ENCODE data around the gene DCAF6.

The DCAF6 gene

DNA sequence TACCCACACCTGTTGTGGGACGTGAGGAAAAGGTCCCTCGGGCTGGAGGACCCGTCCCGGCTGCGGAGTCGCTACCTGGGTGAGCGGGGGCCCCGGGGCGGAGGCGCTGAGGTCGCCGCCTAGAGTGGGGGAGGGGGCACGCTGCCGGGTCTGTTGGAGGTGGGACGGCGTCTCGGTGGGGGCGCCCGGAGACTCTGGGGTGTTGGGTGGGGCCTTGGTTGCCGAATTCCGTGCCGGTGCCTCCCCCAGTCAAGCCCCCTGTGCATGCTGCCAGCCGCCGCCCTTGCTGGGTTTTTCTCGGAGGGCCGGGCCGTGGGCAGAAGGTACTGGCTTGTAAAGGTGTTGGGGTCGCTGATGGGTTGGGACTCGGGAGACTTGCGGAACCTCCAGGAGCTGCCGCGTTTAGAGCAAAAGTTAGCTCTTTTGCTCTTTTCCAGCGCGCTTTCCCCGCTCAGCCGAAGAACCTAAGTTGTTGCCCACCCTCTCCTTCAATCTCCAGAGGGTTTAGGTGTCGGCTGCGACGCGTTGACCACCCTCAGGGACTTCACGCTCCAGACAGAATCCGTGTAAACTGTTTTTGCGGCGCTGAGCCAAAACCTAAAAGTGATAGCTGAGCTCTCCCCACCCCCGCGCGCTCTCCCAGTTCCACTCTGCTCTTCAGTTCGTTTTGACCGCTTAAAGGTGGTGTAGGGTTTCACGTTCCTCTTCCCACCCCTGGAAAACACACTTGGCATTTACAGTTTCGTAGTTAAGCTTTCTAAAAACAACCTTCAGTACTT is 636 bp downstream of the DCAF6 start, which contains the start of gene MPC2:
Gene MPC2 (minus strand): TSS at position 143 of the 779 bp plus-strand sequence. CDS start 1,231 bp downstream, outside the sequence.
- TF ChIP-seq, protein P1, sequence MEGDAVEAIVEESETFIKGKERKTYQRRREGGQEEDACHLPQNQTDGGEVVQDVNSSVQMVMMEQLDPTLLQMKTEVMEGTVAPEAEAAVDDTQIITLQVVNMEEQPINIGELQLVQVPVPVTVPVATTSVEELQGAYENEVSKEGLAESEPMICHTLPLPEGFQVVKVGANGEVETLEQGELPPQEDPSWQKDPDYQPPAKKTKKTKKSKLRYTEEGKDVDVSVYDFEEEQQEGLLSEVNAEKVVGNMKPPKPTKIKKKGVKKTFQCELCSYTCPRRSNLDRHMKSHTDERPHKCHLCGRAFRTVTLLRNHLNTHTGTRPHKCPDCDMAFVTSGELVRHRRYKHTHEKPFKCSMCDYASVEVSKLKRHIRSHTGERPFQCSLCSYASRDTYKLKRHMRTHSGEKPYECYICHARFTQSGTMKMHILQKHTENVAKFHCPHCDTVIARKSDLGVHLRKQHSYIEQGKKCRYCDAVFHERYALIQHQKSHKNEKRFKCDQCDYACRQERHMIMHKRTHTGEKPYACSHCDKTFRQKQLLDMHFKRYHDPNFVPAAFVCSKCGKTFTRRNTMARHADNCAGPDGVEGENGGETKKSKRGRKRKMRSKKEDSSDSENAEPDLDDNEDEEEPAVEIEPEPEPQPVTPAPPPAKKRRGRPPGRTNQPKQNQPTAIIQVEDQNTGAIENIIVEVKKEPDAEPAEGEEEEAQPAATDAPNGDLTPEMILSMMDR (conservative IDR thresholded peaks at IDR 0.05; ENCODE audit: low read depth): no peak
- H3K27ac ChIP-seq: peak within 1 kb of the TSS; percentile 97
- POLR2A ChIA-PET (ENCODE audit: low non-redundant PET): no interaction called here
- CTCF ChIA-PET: interaction anchor here (1.2 kb wide), 1 partner anchor 134 kb away, joined by 3 read pairs; no protein-coding TSS in a partner anchor
- DNase-seq (ENCODE audit: low spot score): peak; percentile 78

DNA sequence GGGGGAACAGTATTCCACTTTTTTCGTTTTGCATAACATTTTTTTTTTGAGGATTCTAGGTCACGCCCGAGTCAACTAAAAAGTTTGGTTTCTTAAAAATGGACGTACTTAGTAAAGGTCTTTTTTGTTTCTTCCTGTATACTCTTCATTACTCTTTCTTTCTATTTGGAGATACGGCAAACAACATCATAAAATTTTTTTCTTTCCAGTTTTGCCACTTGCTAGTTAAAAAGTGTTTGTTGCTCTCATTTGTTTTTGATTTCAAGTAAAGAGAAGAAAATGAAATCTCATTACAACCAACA is 1.2 kb downstream of the DCAF6 start:
- CTCF ChIA-PET: interaction anchor here (1.2 kb wide), 1 partner anchor 135 kb away, joined by 3 read pairs; no protein-coding TSS in a partner anchor
- POLR2A ChIA-PET (ENCODE audit: low non-redundant PET): no interaction called here
- TF ChIP-seq, protein P1 (conservative IDR thresholded peaks at IDR 0.05; ENCODE audit: low read depth): no peak
- no peak for DNase-seq (ENCODE audit: low spot score)
- H3K27ac ChIP-seq: peak overlapping the region; percentile 97

DNA sequence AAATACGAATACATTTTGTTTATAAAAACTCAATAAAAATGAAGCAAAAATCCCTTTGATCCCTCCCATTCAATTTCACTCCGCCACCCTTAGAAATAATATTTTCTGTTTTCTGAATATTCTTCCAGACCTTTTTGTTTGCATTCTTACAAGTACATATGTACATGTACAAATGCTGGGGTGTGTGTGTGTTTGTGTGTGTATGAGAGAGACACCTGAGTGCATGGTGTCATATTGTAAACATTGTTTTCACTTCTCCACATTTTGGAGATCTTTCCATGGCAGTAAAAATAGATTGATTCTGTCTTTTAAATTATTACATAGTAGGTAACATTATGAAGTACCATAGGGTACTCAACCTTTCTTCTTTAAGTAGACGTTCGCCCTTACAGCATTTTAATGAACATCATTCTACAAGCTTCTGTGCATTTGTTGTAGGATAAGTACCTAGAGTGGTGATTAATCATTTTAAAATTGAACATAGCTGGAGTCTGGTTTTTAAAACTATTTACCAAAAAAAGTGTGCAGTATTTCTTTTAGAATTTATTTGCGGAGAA is 1.7 kb downstream of the DCAF6 start:
- DNase-seq (ENCODE audit: low spot score): no peak
- ChIA-PET POLR2A (ENCODE audit: low non-redundant PET) (no interaction called here), CTCF (interaction anchor here (0.6 kb wide), 1 partner anchor 846 kb away, joined by 4 read pairs; no protein-coding TSS in a partner anchor)
- TF ChIP-seq, protein P1 (conservative IDR thresholded peaks at IDR 0.05; ENCODE audit: low read depth): no peak
- H3K27ac ChIP-seq: no peak overlapping the region

DNA sequence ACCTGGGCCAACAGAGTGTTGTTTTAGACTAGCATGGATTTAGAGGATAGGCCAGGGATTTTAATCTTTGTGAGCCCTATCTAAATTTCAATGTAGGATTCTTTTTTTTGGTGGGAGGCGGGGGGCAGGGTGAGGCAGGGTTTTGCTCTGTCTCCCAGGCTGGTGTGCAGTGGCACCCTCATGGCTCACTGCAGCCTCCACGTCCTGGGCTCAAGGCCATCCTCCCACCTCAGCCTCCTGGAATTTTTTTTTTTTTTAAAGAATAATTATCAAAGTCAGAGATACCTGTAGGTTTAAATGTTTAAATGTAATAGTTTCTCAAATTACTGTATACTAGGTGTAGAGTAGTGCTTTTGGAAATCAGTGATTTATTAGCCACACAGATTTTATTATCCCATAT is 3.8 kb downstream of the DCAF6 start:
- POLR2A ChIA-PET (ENCODE audit: low non-redundant PET): no interaction called here
- CTCF ChIA-PET: interaction anchor here (0.7 kb wide), 1 partner anchor 20 kb away, joined by 4 read pairs; no protein-coding TSS in a partner anchor
- no peak overlapping the region for H3K27ac ChIP-seq
- TF ChIP-seq, protein P1 (conservative IDR thresholded peaks at IDR 0.05; ENCODE audit: low read depth): no peak
- no peak for DNase-seq (ENCODE audit: low spot score)

DNA sequence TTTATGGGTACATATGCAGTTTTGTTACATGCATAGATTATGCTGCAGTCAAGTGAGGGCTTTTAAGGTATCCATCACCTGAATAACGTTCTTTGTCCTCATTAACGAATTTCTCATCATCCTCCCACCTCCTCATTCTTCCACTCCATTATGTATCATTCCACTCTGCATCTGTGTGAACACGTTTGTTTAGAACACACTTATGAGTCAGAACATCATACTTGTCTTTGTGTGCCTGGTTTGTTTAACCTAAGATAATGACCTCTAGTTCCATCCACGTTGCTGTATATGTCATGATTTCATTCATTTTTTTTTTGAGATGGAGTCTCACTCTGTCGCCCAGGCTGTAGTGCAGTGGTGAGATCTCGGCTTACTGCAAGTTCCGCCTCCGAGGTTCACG is 7.1 kb downstream of the DCAF6 start:
- no peak overlapping the region for H3K27ac ChIP-seq
- POLR2A ChIA-PET (ENCODE audit: low non-redundant PET): no interaction called here
- TF ChIP-seq, protein P1 (conservative IDR thresholded peaks at IDR 0.05; ENCODE audit: low read depth): no peak

DNA sequence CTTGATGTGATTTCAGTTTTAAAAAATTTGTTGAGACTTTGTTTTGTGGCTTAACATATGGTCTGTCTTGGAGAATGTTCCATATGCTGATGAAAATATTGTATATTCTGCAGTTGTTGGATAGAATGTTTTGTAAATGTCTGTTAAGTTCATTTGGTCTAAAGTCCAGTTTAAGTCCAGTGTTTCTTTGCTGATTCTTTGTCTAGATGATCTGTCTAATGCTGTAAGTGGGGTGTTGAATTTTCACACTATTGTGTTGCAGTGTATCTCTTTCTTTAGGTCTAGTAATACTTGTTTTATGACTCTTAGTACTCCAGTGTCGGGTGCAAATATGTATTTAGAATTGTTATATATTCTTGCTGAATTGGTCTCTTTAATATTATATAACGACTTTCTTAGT is 11.2 kb downstream of the DCAF6 start:
- DNase-seq (ENCODE audit: low spot score): no peak
- TF ChIP-seq, protein P1 (conservative IDR thresholded peaks at IDR 0.05; ENCODE audit: low read depth): no peak
- H3K27ac ChIP-seq: no peak overlapping the region
- POLR2A ChIA-PET (ENCODE audit: low non-redundant PET): no interaction called here
- CTCF ChIA-PET: no interaction called here

More for the DNA sequence above, 7.1 kb downstream of the DCAF6 start:
- DNase-seq (ENCODE audit: low spot score): peak; percentile 37
- CTCF ChIA-PET: no interaction called here
